H1 (cell line): ENCODE results near the gene ARHGAP28. TPM values are rescaled to one million over a fixed set of nuclear protein-coding genes. Genes with fewer than 3 reads are reported as not detected.

Experiments
- JUND ChIP-seq: IDR thresholded peaks from 2 replicates; pipeline ENCODE4 v1.6.1; 2011; ENCODE audit warnings: mild to moderate bottlenecking, improper control_type of control experiment, low read length
- SIRT6 ChIP-seq: IDR thresholded peaks from one replicate; pipeline ENCODE4 v1.7.1; 2012; ENCODE audit warnings: low read length, inconsistent platforms
- SIX5 ChIP-seq: IDR thresholded peaks from 2 replicates; pipeline ENCODE4 v1.6.1; 2011; ENCODE audit warnings: mild to moderate bottlenecking, low read depth, low read length
- polyA plus RNA-seq, 7 experiments: library from polyadenylated mRNA; depleted of rRNA in 3 of 7; stranded (reverse) in 5 of 7; unstranded in 2 of 7; fragments of >200 nt in 5 of 7; fragments of 200-250 nt in 2 of 7; gene quantifications; 1 replicate in 5 of 7; 2 replicates in 1 of 7; 4 replicates in 1 of 7; pipeline versions ENCODE4 v1.2.1 to v1.2.3, GENCODE V29; 2011 to 2013; ENCODE audit warnings: missing spikeins in 2 of 7, mixed read lengths in 2 of 7
- total RNA-seq: library from RNA; stranded (reverse); fragmentation: NEBNext Ultra II Directional; extraction: Animal tissue kit (Norgen Biotek cat#: 25700); gene quantifications from 2 replicates; pipeline ENCODE4 v1.2.1, GENCODE V29; 2021
- TF ChIP-seq, protein P1 (sequence below): fragments of 300-600 bp; sonication (generic); IDR thresholded peaks from 2 replicates; pipeline ENCODE4 v1.7.1; 2012; ENCODE audit warnings: low read length, moderate library complexity, mild to moderate bottlenecking, inconsistent platforms; ENCODE audit not compliant: insufficient replicate concordance

ARHGAP28 gene
- total and polyA plus RNA-seq, 2 of the 8 experiments (the other 6 are each of a cell fraction or from before 2014, with no cell fraction given): 2.9 to 14.4 TPM

DNA sequence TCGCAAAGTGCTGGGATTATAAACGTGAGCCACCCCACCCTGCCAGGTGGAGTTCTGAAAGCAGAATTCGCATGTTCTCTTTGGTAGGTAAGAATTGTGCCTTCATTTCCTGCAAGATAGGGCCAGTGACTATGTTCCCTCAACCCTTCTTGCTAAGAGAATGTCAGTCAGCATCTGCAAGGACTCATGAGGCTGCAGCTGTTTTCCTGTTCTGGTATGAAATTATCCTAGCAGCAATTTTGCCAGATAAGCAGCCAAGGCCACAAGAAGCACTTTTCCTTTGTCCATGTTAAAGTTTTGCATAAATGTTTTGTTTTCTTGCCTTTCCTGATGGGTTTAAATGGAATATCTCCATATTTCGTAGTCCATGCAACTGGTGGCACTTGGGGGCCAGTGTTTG is 6.8 kb upstream of the ARHGAP28 start (continued):
- TF ChIP-seq, protein P1, sequence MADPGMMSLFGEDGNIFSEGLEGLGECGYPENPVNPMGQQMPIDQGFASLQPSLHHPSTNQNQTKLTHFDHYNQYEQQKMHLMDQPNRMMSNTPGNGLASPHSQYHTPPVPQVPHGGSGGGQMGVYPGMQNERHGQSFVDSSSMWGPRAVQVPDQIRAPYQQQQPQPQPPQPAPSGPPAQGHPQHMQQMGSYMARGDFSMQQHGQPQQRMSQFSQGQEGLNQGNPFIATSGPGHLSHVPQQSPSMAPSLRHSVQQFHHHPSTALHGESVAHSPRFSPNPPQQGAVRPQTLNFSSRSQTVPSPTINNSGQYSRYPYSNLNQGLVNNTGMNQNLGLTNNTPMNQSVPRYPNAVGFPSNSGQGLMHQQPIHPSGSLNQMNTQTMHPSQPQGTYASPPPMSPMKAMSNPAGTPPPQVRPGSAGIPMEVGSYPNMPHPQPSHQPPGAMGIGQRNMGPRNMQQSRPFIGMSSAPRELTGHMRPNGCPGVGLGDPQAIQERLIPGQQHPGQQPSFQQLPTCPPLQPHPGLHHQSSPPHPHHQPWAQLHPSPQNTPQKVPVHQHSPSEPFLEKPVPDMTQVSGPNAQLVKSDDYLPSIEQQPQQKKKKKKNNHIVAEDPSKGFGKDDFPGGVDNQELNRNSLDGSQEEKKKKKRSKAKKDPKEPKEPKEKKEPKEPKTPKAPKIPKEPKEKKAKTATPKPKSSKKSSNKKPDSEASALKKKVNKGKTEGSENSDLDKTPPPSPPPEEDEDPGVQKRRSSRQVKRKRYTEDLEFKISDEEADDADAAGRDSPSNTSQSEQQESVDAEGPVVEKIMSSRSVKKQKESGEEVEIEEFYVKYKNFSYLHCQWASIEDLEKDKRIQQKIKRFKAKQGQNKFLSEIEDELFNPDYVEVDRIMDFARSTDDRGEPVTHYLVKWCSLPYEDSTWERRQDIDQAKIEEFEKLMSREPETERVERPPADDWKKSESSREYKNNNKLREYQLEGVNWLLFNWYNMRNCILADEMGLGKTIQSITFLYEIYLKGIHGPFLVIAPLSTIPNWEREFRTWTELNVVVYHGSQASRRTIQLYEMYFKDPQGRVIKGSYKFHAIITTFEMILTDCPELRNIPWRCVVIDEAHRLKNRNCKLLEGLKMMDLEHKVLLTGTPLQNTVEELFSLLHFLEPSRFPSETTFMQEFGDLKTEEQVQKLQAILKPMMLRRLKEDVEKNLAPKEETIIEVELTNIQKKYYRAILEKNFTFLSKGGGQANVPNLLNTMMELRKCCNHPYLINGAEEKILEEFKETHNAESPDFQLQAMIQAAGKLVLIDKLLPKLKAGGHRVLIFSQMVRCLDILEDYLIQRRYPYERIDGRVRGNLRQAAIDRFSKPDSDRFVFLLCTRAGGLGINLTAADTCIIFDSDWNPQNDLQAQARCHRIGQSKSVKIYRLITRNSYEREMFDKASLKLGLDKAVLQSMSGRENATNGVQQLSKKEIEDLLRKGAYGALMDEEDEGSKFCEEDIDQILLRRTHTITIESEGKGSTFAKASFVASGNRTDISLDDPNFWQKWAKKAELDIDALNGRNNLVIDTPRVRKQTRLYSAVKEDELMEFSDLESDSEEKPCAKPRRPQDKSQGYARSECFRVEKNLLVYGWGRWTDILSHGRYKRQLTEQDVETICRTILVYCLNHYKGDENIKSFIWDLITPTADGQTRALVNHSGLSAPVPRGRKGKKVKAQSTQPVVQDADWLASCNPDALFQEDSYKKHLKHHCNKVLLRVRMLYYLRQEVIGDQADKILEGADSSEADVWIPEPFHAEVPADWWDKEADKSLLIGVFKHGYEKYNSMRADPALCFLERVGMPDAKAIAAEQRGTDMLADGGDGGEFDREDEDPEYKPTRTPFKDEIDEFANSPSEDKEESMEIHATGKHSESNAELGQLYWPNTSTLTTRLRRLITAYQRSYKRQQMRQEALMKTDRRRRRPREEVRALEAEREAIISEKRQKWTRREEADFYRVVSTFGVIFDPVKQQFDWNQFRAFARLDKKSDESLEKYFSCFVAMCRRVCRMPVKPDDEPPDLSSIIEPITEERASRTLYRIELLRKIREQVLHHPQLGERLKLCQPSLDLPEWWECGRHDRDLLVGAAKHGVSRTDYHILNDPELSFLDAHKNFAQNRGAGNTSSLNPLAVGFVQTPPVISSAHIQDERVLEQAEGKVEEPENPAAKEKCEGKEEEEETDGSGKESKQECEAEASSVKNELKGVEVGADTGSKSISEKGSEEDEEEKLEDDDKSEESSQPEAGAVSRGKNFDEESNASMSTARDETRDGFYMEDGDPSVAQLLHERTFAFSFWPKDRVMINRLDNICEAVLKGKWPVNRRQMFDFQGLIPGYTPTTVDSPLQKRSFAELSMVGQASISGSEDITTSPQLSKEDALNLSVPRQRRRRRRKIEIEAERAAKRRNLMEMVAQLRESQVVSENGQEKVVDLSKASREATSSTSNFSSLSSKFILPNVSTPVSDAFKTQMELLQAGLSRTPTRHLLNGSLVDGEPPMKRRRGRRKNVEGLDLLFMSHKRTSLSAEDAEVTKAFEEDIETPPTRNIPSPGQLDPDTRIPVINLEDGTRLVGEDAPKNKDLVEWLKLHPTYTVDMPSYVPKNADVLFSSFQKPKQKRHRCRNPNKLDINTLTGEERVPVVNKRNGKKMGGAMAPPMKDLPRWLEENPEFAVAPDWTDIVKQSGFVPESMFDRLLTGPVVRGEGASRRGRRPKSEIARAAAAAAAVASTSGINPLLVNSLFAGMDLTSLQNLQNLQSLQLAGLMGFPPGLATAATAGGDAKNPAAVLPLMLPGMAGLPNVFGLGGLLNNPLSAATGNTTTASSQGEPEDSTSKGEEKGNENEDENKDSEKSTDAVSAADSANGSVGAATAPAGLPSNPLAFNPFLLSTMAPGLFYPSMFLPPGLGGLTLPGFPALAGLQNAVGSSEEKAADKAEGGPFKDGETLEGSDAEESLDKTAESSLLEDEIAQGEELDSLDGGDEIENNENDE: no peak
- TF ChIP-seq SIX5: no peak
- TF ChIP-seq SIRT6: no peak
- no peak for TF ChIP-seq JUND
